SK-N-SH (cell line): ENCODE results near the gene FASTK.
A peak's percentile ranks its signal among the peaks of the same experiment; 100 is the strongest.

ENCODE experiments used
- CTCF ChIP-seq: fragments of 200-600 bp; sonication (generic); IDR thresholded peaks from 2 replicates; pipeline ENCODE4 v1.6.1; 2017; ENCODE audit warnings: antibody characterized with exemption, mild to moderate bottlenecking, moderate library complexity
- EZH2phosphoT487 ChIP-seq: fragments of 200-600 bp; sonication (generic); IDR thresholded peaks from 2 replicates; pipeline ENCODE4 v1.6.1; 2017; ENCODE audit warnings: low read depth, mixed run types, mild to moderate bottlenecking, antibody characterized with exemption, moderate library complexity, borderline replicate concordance
- NFIC ChIP-seq: IDR thresholded peaks from 2 replicates; pipeline ENCODE4 v1.4.0; 2012; ENCODE audit warnings: borderline replicate concordance
- POLR2AphosphoS5 ChIP-seq: IDR thresholded peaks from 2 replicates; pipeline ENCODE4 v1.6.1; 2012; ENCODE audit warnings: low read depth, low read length
- RCOR1 ChIP-seq: fragments of 150-350 bp; IDR thresholded peaks from 2 replicates; pipeline ENCODE4 v1.6.1; 2017; ENCODE audit warnings: antibody characterized with exemption, low read length
- REST ChIP-seq: IDR thresholded peaks from 2 replicates; pipeline ENCODE4 v1.6.1; 2012; ENCODE audit warnings: mild to moderate bottlenecking, low read depth, low read length, moderate library complexity
- USF2 ChIP-seq: fragments of 150-350 bp; IDR thresholded peaks from 2 replicates; pipeline ENCODE4 v1.6.1; 2017; ENCODE audit warnings: antibody characterized with exemption, low read length, low read depth, borderline replicate concordance
- YY1 ChIP-seq: IDR thresholded peaks from 2 replicates; pipeline ENCODE4 v1.4.0; 2012; ENCODE audit warnings: low read depth, mild to moderate bottlenecking
- TF ChIP-seq, protein P1 (sequence below): IDR thresholded peaks from 2 replicates; pipeline ENCODE4 v1.4.0; 2012; ENCODE audit warnings: low read depth, borderline replicate concordance

DNA sequence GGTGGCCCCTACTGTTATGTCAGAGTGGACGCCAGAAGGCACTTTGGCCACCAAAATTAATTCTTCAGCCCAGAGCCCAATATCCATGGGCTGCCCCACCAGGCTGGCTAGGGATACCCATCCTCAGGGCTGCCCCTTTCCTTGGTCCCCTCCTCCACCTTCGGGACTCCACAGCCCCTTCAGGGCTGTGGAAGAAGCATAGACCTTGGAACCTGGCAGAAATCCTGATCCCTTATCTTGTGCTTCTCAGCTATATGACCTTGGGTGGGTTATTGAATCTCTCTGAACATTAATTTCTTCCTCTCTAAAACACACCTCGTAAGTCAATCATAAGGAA is 3.2 kb upstream of the FASTK start:
- no peak for TF ChIP-seq YY1
- TF ChIP-seq, protein P1, sequence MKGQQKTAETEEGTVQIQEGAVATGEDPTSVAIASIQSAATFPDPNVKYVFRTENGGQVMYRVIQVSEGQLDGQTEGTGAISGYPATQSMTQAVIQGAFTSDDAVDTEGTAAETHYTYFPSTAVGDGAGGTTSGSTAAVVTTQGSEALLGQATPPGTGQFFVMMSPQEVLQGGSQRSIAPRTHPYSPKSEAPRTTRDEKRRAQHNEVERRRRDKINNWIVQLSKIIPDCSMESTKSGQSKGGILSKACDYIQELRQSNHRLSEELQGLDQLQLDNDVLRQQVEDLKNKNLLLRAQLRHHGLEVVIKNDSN = no peak
- TF ChIP-seq CTCF = no peak
- no peak for TF ChIP-seq POLR2AphosphoS5
- no peak for TF ChIP-seq REST
- no peak for TF ChIP-seq NFIC
- TF ChIP-seq EZH2phosphoT487 = no peak
- TF ChIP-seq USF2 = no peak
- TF ChIP-seq RCOR1 = 0 out of 2 replicates have a peak, but pooled peaks have one; percentile 27
